Activated CD8-positive, alpha-beta memory T cell treated with anti-CD3 and anti-CD28 coated beads, Interleukin-2, amount 50 U/mL, for 1 hour (primary cell): ENCODE data around the gene RAPGEF2.

Source experiments
- DNase-seq: peaks from one replicate; pipeline ENCODE4 v3.0.0-alpha.2; 2020; ENCODE audit errors: extremely low read depth

The RAPGEF2 gene

DNA sequence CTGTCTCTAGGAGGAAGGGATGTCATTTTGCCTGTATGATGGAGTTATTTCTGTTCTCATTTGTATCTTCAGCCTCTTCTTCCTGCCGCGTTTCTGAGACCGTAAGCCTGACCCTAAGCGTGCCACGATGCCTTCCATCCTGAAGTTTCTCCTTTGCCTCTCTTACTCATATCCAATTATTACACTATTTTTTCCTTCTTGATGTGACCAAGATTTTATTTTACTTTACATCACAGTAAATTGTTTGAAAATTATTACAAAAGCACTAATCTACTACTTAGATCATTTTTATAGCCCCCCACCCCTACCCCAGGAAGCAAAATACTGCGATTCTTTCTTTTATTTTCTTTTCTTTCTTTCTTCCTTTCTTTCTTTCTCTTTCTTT lies 95.0 kb downstream of the RAPGEF2 start:
- DNase-seq: no peak

DNA sequence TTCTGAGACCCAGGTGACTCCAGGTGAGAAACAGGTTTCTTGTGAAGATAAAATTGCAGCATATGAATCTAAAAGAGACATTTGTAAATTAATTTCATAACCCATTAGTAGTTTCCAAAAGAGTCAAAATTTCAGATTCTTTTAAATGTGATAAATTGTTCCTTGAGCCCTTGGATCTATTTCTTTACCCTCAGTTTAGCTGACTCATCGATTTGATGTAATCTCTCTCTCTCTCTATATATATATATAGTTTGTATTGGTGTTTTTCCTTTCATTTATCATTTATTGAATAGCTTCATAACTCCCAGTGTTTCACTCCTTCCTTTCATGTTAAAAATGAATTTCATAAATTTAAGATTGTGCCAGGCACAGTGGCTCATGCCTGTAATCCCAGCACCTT lies 96.9 kb downstream of the RAPGEF2 start:
- no peak for DNase-seq

DNA sequence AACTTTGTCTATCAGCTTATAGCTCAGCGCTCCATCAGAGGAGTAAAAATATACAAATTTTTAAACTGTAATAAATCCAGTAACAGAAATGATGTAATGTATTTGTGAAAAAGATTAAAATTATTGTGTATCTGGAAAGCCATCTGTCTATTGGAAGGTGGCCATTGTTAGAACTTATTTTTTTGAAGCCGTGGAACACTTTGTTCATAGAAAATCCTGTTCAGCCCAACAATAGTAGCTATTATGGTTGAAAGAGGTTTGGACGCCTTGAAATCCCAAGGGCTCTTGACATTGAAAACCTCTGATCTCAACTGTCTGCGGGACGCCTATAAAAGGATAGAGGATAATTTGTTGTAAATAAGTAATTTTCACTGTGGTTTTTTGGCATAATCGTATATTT lies 98.3 kb downstream of the RAPGEF2 start:
- DNase-seq: no peak

DNA sequence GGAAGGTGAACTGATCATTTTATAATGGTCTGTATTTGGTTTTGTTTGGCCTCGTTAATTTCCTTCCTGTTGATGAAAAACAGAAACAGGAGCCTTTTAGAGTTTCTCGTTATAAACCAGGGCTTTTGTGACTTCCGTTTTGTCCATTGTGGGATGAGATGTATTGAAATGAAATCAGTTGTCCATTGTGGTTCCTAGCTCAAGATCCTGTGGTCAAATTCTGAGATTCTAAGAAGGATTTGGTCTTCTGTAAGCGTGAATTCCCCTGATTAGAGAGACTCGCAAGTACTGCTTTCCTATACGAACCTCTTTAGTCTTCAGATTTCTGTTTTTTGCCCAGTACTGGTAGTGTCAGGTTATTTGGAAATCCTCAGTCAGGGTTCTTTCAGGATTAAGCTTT lies 101.7 kb downstream of the RAPGEF2 start:
- no peak for DNase-seq

DNA sequence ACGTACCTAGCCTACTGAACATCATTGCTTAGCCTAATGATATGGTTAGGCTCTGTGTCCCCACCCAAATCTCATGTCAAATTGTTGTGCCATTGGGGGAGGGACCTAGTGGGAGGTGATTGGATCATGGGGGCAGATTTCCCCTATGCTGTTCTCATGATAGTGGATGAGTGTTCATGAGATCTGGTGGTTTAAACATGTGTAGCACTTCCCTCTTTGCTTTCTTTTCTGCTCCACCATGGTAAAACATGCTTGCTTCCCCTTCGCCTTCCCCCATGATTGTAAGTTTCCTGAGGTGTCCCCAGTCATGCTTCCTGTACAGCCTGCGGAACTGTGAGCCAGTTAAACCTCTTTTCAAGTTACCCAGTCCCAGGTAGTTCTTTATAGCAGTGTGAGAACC lies 102.6 kb downstream of the RAPGEF2 start:
- DNase-seq: no peak

DNA sequence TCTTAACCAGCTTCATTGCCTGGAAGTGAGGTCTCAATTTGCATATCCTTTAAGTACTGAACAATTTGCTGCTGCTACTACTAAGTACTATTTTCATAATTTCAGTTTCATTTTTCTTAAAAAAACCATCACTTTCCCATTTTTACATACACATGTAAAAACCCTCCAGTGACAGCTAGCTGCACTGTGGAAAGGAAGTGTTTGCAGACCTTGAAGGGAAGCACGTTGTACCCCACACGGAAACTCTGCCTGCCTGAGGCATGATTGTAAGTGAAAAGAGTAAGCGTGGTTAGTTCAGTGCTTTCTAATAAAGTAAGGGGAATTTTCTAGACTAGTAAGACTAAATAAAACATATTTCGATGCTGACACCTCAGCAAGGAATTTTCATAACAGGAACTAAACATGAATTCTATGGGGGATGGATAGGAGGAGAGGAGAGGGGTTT lies 103.6 kb downstream of the RAPGEF2 start:
- no peak for DNase-seq

DNA sequence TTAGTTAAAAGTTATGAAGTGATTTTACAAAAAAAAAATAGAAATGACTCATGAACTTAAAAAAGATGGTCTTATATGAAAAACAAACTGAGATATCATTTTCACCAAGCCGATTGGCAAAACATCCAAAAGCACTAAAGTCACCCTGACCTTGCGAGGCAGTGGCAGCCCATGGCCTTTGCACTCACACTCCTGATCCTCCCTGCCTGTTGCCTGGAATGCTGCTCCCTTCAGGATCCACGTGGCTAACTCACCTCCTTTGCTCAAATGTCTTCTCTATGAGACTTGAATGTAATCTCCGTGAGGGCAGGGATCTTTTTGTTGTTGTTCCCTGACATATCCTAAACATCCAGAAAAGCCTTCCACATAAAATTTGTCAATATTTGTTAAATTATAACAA lies 106.4 kb downstream of the RAPGEF2 start:
- DNase-seq: no peak

DNA sequence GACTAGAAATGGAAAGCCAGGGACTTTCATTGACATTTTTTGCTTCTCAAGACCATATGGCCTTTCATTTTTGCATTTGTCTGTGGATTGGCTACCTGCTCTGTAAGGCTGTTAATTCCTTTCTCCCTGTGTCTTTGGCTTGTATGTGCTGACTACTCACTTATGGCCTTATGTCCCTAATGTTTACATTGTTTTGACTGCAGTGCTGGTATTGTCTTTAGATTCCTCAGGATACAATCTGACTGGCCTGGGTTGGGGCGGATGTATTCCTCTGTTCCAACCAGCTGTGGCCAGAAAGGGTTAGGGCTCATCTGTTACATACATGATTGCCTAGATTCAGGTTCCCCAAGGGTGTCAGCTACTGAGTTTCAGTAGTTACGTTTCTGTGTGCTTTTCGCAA lies 108.1 kb downstream of the RAPGEF2 start:
- DNase-seq: no peak

DNA sequence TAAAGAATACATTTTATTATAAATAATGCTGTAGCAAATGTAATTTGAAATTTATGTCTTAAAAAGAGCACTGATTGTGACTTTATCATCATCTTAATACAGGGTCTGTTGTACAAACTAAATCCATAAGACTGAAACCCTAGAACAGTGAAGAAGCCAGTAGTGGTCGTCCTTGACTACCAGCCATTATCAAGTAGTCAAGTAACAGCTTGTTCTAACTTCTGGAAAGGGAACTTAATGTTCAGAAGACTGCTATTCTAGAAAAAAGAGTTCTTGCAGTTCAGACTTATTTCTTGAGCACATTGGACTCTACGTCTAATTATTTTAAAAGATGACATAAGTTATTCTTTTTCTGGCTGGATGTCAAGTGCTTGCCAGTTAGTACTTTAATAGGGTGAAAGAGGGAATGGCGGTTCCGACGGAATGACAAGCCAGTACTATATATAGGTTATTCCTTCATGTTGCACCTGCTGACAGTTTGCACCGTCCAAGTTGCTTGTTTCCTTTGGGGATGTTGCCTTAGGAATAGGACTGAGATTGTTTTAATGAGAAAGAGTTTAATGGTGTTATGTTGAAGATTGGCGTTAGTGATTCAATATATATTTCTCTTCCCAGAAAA lies 109.9 kb downstream of the RAPGEF2 start:
- DNase-seq: no peak

DNA sequence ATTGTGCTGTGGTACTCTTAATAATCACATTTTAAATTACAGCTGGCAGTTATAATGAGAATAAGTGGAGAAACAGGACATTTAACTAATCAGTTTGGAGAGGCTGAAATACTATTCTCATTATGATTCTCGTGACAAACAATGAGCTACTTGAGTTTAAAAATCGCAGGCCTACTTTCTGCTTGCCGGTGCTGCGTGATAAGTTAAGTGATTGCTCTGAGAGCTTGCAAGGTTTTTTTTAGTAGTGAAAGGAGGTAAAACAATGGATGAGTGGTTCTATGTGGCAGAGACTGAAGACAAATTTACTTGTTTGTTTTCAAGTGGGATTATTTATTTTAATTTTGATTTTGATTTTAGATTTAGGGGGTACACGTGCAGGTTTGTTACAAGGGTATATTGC lies 114.0 kb downstream of the RAPGEF2 start:
- no peak for DNase-seq

DNA sequence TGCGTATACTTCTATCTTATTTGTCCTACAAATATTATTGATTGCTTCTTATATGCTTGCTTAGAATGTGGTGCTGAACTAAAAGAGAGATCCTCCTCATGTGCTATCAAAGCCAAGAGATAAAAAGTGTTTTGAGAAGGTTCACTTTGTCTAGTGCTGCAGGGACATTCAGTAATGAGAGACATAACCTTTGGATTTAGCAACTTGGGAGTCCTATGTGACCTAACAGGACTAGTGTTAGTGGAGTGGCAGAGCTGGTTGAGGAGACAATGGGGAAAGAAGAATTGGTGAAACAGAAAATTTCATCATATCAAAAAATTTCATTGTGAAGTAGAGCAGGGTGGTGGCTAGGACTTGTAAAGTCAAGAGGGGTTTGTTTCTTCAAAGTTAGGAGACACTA lies 117.0 kb downstream of the RAPGEF2 start:
- DNase-seq: no peak

DNA sequence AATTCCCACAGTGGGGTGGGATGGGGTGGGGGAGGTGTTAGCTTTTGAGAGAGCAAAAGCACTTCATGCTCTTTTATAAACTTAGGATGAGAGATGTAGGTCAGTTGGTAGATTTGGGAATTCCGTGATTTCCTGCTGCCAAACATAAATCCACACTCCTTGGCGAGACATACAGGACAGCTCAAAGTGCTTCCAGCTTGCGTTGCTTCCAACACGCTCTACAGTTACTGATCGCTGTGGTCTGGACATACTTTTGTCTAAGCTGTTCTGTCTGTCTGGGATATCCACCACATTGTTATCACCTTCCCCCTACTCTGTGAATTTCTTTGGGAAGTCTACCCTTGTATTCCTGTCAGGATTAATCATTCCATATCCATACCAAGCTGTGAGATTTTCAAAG lies 117.5 kb downstream of the RAPGEF2 start:
- no peak for DNase-seq

DNA sequence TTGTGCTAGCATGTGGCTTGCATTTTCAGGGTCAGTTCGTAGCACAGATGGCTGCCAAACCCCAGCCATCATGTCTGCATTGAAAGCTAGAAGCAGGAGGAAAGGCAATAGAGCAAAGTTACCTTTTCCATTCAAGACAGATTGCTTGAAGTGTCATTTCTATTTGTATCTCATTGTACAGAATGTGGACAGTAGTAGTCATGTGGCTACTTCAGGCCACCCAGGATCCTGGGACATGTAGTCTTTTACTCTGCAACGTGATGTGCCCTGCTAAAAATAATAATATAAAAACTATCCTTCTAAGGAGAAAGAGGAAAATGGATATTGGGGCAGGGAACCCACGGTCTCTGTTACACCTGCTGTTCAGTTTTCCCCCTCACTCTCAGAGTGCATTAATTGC lies 118.4 kb downstream of the RAPGEF2 start:
- DNase-seq: no peak

DNA sequence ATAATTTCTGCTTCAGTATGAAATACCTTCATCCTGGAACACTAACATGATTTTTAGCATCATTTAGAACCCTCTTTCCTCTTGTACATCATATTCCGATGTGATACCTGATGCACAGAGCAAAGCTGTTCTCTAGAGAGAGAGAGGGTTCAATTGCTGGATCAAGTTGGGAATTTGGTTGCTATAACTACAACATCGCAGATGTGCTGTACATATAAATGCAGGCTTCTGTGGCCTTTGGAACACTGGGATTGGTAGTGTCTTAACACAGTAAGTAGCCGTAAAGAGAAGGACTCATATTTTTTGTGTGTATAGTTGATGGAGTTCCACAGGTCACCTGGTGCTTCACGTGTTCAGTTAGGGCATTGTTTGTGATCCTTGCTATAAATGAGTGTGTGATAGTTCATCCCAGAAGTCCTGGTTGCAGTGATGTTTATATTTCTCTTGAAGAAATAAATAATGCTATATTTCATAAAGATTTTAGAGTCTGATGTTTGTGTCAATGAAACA lies 119.2 kb downstream of the RAPGEF2 start:
- DNase-seq: no peak

DNA sequence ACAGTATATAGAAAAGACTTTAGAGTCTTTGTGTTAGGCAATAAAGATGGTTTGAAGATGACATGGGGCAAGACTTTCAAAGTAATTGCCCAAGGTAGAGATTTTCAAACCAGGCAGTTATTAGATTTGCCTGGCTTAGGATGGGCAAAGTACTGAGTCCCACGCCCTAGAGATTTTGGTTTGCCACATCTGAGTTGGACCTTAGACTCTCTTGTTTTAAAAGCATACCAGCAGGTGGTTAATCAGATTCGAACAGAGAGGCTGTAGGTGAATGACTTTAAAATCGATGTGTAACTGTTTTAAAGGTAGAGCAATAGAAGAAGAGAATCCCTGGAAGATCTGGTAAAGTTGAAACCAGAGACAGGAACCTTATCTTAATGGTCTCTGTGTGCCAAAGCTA lies 121.5 kb downstream of the RAPGEF2 start:
- DNase-seq: no peak

DNA sequence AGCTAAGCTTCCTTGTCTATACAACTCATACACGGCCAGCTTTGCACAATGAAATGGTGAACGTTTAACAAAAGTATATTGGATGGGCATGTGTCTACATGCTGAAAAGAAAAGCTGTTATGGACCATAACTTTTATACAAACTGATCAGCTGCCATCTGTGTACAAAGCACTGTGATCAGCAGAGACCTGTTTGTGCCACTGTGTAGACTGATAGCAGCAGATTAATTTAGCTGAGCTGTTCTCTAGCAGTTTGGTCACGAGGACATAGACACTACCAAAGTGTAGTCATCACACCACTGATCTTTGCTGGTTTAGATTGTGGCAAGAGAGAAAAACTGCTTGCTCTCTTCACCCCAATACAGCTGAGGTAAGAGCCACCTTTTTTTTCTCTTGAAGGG lies 124.5 kb downstream of the RAPGEF2 start:
- no peak for DNase-seq

DNA sequence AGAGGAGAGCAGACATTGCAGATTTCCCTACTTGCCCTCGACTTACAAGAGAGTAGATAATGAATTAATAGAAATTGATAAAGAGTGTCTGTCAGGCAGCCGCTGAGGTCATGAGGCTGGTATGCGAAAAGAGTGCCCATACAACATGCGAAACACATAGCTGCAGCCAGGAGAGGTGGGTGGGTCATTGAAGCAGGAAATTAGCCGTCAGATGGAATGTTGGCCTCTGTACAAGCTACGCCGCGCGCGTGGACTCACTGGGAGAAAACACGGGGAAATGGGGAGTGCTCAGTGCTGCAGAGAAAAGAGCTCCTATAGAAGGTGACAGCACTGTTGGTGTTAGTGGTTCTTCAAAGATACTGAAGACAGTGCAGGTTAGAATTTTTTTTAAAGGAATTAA lies 125.1 kb downstream of the RAPGEF2 start:
- no peak for DNase-seq

DNA sequence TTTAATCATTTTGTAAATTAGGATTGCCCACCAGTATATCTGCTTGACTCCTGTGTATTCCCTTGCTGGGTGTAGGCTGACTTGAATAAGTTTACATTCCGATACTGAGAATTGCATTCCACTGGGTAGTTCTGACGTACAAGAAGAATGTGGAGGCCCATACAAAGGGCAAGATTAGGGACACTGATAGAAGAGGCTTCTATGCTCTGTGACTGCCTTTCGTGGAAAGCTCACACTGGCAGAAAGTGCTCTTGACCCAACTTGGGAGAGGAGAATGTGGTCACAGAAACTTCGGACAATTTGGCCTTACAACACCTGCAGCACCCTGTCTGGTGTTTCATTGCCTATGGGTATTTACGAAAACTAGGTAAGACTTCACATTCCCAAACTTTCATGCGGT lies 126.3 kb downstream of the RAPGEF2 start:
- DNase-seq: no peak

DNA sequence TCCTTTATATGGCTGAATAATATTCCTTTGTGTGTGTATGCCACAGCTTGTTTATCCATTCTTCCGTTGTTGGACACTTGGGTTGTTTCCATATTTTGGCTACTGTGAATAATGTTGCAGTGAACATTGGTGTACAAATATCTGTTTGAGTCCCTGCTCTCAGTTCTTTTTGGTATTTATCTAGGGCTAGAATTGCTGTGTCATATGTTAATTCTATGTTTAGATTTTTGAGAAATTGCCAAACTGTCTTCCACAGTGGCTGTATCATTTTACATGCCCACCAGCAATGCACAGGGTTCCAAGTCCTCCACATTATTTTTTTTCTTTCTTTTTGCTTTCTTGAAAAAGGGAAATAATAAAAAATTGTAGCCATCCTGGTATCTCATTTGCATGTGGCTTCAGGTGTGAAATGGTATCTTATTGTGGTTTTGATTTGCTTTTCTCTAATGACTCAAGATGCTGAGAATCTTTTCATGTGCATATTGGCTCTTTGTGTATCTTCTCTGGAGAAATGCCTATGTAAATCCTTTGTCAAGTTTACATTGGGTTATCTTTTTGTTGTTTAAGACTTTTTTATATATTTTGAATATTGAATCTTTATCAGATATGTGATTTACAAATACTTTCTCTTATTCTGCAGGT lies 129.7 kb downstream of the RAPGEF2 start:
- no peak for DNase-seq

DNA sequence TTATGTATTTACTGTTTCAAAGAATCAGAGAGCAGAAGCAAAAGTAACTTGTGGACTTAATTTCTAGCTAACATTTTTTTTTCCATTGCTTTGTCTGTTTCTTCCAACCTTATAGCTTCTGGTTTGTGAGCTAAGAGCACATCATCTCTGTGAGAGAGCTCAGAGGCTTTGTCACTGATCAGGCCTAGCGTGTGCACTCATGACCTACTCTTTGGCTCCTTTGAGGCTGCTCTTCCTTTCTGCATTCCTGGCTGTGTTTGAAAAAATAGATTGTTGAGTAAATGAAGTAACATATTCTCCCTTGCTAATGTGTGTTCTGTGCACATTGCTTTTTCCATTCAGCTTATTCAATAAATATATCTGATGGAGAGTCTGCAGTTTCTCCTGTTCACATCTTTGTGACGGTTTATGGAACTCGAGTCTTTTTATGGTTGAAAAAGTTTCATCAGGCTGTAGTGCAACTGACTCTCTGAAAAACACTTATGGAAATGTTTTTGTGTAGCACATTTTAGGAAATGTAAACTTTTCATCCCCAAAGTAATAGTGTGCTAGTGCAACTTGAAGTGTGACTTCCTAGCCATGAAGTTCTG lies 133.0 kb downstream of the RAPGEF2 start:
- DNase-seq: no peak

DNA sequence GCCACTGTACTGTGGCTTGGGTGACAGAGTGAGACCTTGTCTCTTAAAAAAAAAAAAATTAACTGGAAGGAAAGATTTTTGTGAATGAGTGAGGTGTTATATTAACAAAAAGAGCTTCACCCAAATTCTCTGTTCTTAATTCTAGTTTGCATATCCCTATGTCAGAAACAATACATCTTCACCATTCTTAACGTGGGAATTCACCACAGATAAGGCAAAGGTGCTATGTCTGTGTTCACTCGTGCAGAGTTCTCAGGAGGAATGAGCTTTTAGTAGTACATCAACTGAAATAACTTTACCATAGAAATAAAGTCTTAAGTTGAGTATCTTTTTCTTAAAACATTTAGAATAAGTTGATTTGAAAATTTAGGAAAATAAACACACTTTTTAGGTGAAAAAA lies 135.1 kb downstream of the RAPGEF2 start:
- DNase-seq: no peak

DNA sequence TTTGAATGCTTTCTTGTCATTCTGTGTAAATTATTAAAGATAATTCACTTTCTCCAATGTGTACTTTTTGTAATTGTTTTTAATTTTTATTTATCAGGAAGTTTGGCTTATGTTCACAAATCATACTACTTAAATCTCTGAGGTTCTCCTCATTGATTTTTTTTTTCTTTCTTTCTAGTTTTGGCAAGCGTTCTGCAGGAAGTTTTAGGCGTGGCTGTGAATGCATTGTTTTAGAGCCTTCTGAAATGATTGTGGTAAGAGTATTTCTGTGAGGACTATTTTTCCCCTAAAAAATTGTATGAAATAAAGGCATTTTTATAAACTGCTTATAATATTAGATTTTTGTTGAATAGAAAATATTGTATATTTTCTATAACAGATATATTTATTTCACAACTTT lies 135.8 kb downstream of the RAPGEF2 start:
- DNase-seq: no peak

DNA sequence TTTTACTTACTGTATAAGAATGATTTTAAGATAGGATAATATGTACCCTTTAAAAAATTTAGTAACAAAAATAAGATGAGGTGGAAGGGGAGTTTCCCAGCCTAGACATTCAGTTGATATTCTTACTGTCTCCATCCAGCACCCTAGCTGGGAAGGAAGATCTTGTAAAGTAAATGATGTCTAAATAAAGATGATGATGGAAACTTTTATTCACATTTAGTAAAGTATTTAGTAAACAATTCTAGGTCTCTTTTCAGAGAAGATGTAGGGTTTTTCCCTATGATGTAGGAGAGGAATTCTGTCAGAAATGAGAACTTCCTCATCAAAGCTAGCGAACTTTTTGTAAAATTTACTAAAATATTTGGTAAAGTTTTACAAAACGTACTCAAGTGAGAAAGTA lies 136.8 kb downstream of the RAPGEF2 start:
- no peak for DNase-seq

DNA sequence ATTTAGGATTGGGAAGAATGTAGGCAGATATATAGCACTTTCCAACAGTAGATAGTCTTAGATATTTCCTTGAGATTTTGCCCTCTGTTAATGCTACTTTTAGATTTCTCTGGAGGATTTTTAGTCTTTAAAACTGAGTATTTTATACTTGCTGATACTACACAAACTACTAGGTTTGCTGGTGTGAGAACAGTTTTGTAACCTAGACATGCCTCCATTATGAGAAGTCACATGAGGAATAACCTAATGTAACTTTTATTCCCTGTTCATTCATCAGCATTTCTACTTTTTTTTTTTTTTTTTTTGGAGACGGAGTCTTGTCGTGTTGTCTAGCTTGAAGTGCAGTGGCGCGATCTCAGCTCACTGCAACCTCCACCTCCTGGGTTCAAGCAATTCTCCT lies 137.2 kb downstream of the RAPGEF2 start:
- no peak for DNase-seq
